ENCODE measurements around the gene SLC45A3. TPM values are rescaled to one million over a fixed set of nuclear protein-coding genes. Genes with fewer than 3 reads are reported as not detected.

Gene SLC45A3
- total RNA-seq, 4 donors from 2014 or later: 0.66 to 3.2 (median 1.3) TPM; not detected in 1

DNA sequence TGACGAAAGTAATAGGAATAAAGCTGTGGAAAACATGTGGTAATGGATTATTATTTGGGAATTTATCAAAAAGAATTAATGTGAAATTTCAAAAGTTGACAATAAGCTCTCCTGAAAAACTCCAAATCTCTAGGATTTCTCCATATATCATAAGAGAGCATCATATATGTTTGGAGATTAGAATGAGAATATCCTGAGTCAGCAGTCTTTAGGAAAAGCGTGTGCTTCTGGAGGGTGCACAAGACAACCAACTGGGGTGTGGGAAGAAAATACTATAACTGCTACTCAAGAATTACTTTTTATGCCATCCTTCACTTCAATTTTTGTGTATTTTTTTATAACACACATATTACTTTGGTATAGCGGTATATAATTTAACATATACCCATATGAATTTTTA lies 68.2 kb downstream of the SLC45A3 start:
- TF ChIP-seq, protein P1, sequence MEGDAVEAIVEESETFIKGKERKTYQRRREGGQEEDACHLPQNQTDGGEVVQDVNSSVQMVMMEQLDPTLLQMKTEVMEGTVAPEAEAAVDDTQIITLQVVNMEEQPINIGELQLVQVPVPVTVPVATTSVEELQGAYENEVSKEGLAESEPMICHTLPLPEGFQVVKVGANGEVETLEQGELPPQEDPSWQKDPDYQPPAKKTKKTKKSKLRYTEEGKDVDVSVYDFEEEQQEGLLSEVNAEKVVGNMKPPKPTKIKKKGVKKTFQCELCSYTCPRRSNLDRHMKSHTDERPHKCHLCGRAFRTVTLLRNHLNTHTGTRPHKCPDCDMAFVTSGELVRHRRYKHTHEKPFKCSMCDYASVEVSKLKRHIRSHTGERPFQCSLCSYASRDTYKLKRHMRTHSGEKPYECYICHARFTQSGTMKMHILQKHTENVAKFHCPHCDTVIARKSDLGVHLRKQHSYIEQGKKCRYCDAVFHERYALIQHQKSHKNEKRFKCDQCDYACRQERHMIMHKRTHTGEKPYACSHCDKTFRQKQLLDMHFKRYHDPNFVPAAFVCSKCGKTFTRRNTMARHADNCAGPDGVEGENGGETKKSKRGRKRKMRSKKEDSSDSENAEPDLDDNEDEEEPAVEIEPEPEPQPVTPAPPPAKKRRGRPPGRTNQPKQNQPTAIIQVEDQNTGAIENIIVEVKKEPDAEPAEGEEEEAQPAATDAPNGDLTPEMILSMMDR (IDR thresholded peaks at IDR 0.05; ENCODE audit: low read depth): no peak

DNA sequence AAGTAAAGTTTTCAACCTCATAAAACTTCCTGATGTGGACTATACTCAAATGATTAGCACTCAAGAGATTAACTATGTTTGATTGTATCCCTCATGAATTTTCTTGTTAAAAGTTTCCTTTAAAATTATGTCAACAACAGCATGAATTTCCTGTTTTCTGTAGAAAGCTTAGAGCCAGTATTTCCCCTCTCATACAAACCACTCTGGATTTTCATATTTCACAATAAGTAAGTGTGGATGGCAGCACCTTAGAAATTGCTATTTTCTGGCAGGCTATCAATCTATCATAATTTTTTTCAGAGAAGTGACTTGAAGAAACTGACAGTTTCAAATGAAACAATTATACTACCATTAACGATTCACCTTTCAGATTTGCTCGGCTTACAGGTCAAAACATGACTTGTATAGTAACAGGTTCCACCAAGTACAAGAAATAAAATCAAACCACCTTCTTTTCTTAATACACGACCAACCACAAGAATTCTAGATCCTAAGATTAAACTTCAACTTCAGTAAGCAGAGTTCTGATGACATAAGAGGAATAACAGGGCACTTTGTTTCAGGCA lies 69.3 kb downstream of the SLC45A3 start:
- TF ChIP-seq, protein P1 (IDR thresholded peaks at IDR 0.05; ENCODE audit: low read depth): no peak

DNA sequence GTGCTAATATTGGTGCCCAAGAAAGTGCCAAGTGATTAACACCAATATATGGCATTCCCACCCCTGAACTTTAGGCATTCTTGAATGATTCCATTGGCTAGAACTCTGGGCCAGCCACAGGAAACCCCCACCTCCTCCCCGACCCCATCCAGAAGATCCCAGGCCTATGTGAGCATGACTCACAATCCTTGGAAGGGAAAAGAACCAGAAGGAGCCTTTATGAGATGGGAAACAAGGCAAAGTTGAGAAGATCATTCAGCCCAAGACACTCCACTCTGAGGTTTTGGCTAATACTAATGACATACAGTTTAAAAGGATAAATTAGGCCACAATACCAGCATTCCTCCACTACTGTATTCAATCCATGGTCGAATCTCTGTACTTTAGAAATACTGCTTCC lies 70.3 kb downstream of the SLC45A3 start:
- TF ChIP-seq, protein P1 (IDR thresholded peaks at IDR 0.05; ENCODE audit: low read depth): no peak

Small RNAs within 50 kb of the gene (small RNA-seq; reads per million reads assigned to genes)
- not detected for gene RF00017

Other genes with a start within 250 kb of the SLC45A3 start
- not detected for gene BLACAT1, start 224.5 kb downstream of the SLC45A3 start, total RNA-seq
- 1 to 10 TPM; 1.6 to 7.8 (median 2.4) TPM for gene CDK18, start 175.8 kb downstream of the SLC45A3 start, total RNA-seq
- 10 to 100 TPM; 25.8 to 42.2 (median 29.6) TPM for gene ELK4, start 48.5 kb downstream of the SLC45A3 start, total RNA-seq
- 100 to 1,000 TPM in 1 of 4 donors, 10 to 100 TPM in 3; 60.2 to 111 (median 74.3) TPM for gene NUCKS1, start 69.7 kb upstream of the SLC45A3 start, total RNA-seq
- 10 to 100 TPM; 22.8 to 30.6 (median 24.9) TPM for gene RAB29, start 95.0 kb upstream of the SLC45A3 start, total RNA-seq
- 10 to 100 TPM; 10.3 to 23.2 (median 15.6) TPM for gene SLC41A1, start 132.7 kb upstream of the SLC45A3 start, total RNA-seq
- under 1 TPM in 1 of 4 donors, not detected in 3; 0.17 TPM for gene PM20D1, start 169.6 kb upstream of the SLC45A3 start, total RNA-seq

All from subcutaneous adipose tissue (tissue), 4 donors.